NOMO-1 (cell line): Measurements from ENCODE around the gene HPCA.

Source experiments
- DNase-seq, 2 experiments: peaks; one replicate each; lab custom pipeline; 2025; ENCODE audit not compliant: unreplicated experiment in 2 of 2; lab: John Stamatoyannopoulos, UW

Gene HPCA

GRCh38 chr1:32870615-32871363 is 15.5 kb upstream of the HPCA start, which contains the start of gene FNDC5:
TSS of gene FNDC5 (minus strand) at chr1:32870912.
- DNase-seq = no peak

GRCh38 chr1:32871364-32872191 is 14.7 kb upstream of the HPCA start:
- DNase-seq = no peak

- DNase-seq = no peak
Observed at GRCh38 chr1:32872192-32872460, 14.2 kb upstream of the HPCA start.

- DNase-seq = no peak
Observed at GRCh38 chr1:32873484-32873883, 12.8 kb upstream of the HPCA start.

GRCh38 chr1:32874860-32875752 is 11.2 kb upstream of the HPCA start:
- no peak for DNase-seq

- peak; percentile 34 to 41 for DNase-seq
Observed at GRCh38 chr1:32876341-32877210, 9.7 kb upstream of the HPCA start.

- DNase-seq = no peak
Observed at GRCh38 chr1:32877211-32878110, 8.8 kb upstream of the HPCA start.

- no peak for DNase-seq
Observed at GRCh38 chr1:32878183-32878582, 8.1 kb upstream of the HPCA start.

GRCh38 chr1:32878637-32879041 is 7.7 kb upstream of the HPCA start:
- no peak for DNase-seq

- DNase-seq = no peak
Observed at GRCh38 chr1:32881291-32881690, 5.0 kb upstream of the HPCA start.

GRCh38 chr1:32881871-32882850 is 4.1 kb upstream of the HPCA start:
- DNase-seq = no peak

GRCh38 chr1:32883338-32884031 is 2.8 kb upstream of the HPCA start:
- DNase-seq = no peak

GRCh38 chr1:32884032-32884372 is 2.3 kb upstream of the HPCA start:
- no peak for DNase-seq

- no peak for DNase-seq
Observed at GRCh38 chr1:32884726-32885125, 1.6 kb upstream of the HPCA start.

- DNase-seq = no peak
Observed at GRCh38 chr1:32885676-32886003, 651 bp upstream of the HPCA start.

GRCh38 chr1:32886828-32887414 is 630 bp downstream of the HPCA start:
- DNase-seq = no peak

- DNase-seq = no peak
Observed at GRCh38 chr1:32887623-32888022, 1.3 kb downstream of the HPCA start.
